ENCODE data around the gene FLRT1.

Gene FLRT1

GRCh38 chr11:64035576-64035975 lies at the start of gene FLRT1:
FLRT1 (plus strand) TSS chr11:64035931; CDS start chr11:64116268, 80,337 bp downstream.
- DNase-seq, result peak in 28 of 42 donors; percentile 44 to 78 (median 61)
- intact Hi-C loops (cut with DNase I), result no loop called here

GRCh38 chr11:63986156-63986931 lies 49.4 kb upstream of the FLRT1 start, which contains the start of gene OTUB1:
OTUB1 (plus strand) TSS chr11:63986438; CDS start chr11:63986457, 19 bp downstream.
- peak; percentile 83 to 96 (median 92) for DNase-seq
- intact Hi-C loops (cut with DNase I), result no loop called here

- intact Hi-C loops (cut with DNase I), result no loop called here
- no peak for DNase-seq
Observed at GRCh38 chr11:63986932-63987513, 48.7 kb upstream of the FLRT1 start.

- intact Hi-C loops (cut with DNase I), result no loop called here
- no peak for DNase-seq
Observed at GRCh38 chr11:63991558-63991957, 44.2 kb upstream of the FLRT1 start.

GRCh38 chr11:63993100-63993499 lies 42.6 kb upstream of the FLRT1 start:
- intact Hi-C loops (cut with DNase I), result no loop called here
- no peak for DNase-seq

GRCh38 chr11:63993993-63994392 lies 41.7 kb upstream of the FLRT1 start:
- DNase-seq, result no peak
- intact Hi-C loops (cut with DNase I), result no loop called here

- intact Hi-C loops (cut with DNase I), result no loop called here
- DNase-seq, result no peak
Observed at GRCh38 chr11:63996512-63996911, 39.2 kb upstream of the FLRT1 start.

GRCh38 chr11:63997104-63997700 lies 38.5 kb upstream of the FLRT1 start:
- intact Hi-C loops (cut with DNase I), result no loop called here
- no peak for DNase-seq

GRCh38 chr11:63997801-63998337 lies 37.9 kb upstream of the FLRT1 start:
- intact Hi-C loops (cut with DNase I), result no loop called here
- DNase-seq, result no peak

- intact Hi-C loops (cut with DNase I), result no loop called here
- DNase-seq, result no peak
Observed at GRCh38 chr11:63998558-63999348, 37.0 kb upstream of the FLRT1 start.

GRCh38 chr11:63999349-64000025 lies 36.2 kb upstream of the FLRT1 start:
- DNase-seq, result peak in 11 of 42 donors; percentile 25 to 64 (median 46)
- intact Hi-C loops (cut with DNase I), result loop anchor here (2.0 kb wide), 1 partner anchor 153 kb away; no protein-coding TSS in a partner anchor

GRCh38 chr11:64000026-64000739 lies 35.5 kb upstream of the FLRT1 start:
- peak in 41 of 42 donors; percentile 40 to 90 (median 79) for DNase-seq
- intact Hi-C loops (cut with DNase I), result loop anchor here (2.0 kb wide), 1 partner anchor 153 kb away; no protein-coding TSS in a partner anchor

GRCh38 chr11:64000740-64001483 lies 34.8 kb upstream of the FLRT1 start:
- intact Hi-C loops (cut with DNase I), result loop anchor here (2.0 kb wide), 1 partner anchor 152 kb away; no protein-coding TSS in a partner anchor
- no peak for DNase-seq

- DNase-seq, result peak in 14 of 42 donors; percentile 29 to 82 (median 54)
- intact Hi-C loops (cut with DNase I), result loop anchor here (2.0 kb wide), 1 partner anchor 151 kb away; no protein-coding TSS in a partner anchor
Observed at GRCh38 chr11:64001484-64002420, 34.0 kb upstream of the FLRT1 start.

- DNase-seq, result no peak
- intact Hi-C loops (cut with DNase I), result no loop called here
Observed at GRCh38 chr11:64003807-64004589, 31.7 kb upstream of the FLRT1 start.
